T-helper 17 cell (primary cell): ENCODE measurements around the gene COPS7A. TPM values are rescaled to one million over a fixed set of nuclear protein-coding genes. Genes with fewer than 3 reads are reported as not detected.

Source experiments
- ATAC-seq: fragments of 150-1000 bp; cut with Tn5 transposase; 2 replicates; pipeline ENCODE4 v1.10.0; 2021; ENCODE audit warnings: mild to moderate bottlenecking, moderate library complexity
- DNase-seq, 3 donors: peaks; one replicate each; pipeline versions ENCODE4 v3.0.0 to v3.0.0-alpha.2; 2020 to 2021
- H3K9me3 ChIP-seq: one replicate; pipeline ENCODE4 v1.7.0; 2013; ENCODE audit warnings: low read length, mild to moderate bottlenecking; ENCODE audit not compliant: control insufficient read depth, poor library complexity, severe bottlenecking
- H3K27ac Mint-ChIP-seq: one replicate; pipeline ENCODE4 v1.8.0; 2022; ENCODE audit warnings: mild to moderate bottlenecking, moderate library complexity, mixed read lengths
- H3K27me3 Mint-ChIP-seq: one replicate; pipeline ENCODE4 v1.8.0; 2022; ENCODE audit warnings: mixed read lengths
- H3K36me3 Mint-ChIP-seq: one replicate; pipeline ENCODE4 v1.8.0; 2022; ENCODE audit warnings: low read depth, mixed read lengths
- H3K4me1 Mint-ChIP-seq: one replicate; pipeline ENCODE4 v1.8.0; 2022; ENCODE audit warnings: mild to moderate bottlenecking, mixed read lengths
- H3K4me3 Mint-ChIP-seq: one replicate; pipeline ENCODE4 v1.8.0; 2022; ENCODE audit warnings: mild to moderate bottlenecking, moderate library complexity, mixed read lengths
- total RNA-seq, 4 donors: library from RNA in 2 of 4; stranded (reverse) in 2 of 4; gene quantifications; one replicate each; pipeline ENCODE4 v1.2.3 and lab custom pipeline; 2022 to 2026

The COPS7A gene
- total RNA-seq, 2 donors from 2014 or later = 13.9 to 17.9 TPM

DNA sequence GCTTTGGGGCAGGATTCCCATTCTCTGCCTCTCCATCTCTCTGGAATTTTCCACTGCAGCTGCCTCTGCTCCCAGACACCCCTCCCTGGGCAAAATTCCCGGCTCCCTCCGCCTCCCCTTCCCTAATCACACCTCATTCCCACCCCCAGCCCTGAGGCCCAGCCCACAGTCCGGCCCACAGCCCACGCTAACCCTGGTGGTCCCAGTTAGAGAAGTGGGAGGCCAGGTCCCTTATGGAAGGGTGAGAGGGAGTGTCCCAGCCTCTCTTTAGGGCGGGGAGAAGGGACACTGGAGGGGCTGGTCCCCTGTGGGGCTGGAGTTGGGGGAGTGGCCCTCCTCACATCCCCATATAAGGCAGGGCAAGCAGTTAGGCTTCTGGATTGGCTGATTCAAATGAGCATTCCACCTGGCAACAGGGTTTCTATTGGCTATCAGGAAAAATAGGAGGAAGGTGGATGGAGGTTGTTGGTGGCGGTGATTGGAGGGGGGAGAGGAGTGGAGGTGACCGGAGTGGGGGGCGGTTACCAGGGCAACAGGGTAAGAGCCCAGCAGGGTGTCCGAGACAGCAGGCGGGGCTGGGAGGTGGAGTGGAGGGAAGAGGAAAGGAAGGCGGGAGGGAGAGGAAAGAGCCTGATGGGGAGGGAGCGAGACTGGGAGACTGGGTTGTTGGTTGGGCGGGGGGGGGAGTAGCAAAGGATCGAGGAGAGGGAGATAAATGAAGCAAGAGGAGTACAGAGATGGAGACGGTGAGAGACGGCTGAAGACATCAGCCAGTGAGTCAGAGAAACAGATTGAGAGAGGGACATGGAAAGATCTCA lies 40.4 kb downstream of the COPS7A start:
- H3K4me1 Mint-ChIP-seq = peaks cover 28% of the 10 kb centered on the region
- H3K9me3 ChIP-seq = no peaks in the 10 kb centered on the region
- H3K27me3 Mint-ChIP-seq = peaks cover 56% of the 10 kb centered on the region
- peak overlapping the region; percentile 11 for H3K27ac Mint-ChIP-seq
- DNase-seq (peak in 2 of 3 donors; percentile 31 to 47), ATAC-seq (peak; percentile 83)
- H3K4me3 Mint-ChIP-seq = peak overlapping the region; percentile 57
- H3K36me3 Mint-ChIP-seq = peaks cover 11% of the 10 kb centered on the region

GRCh38 chr12:6765048-6765633 lies 41.3 kb downstream of the COPS7A start:
- peak overlapping the region; percentile 93 for H3K4me3 Mint-ChIP-seq
- no peak for DNase-seq
- peaks cover 11% of the 10 kb centered on the region for H3K36me3 Mint-ChIP-seq
- ATAC-seq = no peak
- H3K27me3 Mint-ChIP-seq = peaks cover 52% of the 10 kb centered on the region
- no peaks in the 10 kb centered on the region for H3K9me3 ChIP-seq
- peak overlapping the region; percentile 60 for H3K27ac Mint-ChIP-seq
- H3K4me1 Mint-ChIP-seq = peaks cover 28% of the 10 kb centered on the region

GRCh38 chr12:6765634-6766581 lies 42.1 kb downstream of the COPS7A start, which contains the start of gene PTMS:
Gene PTMS, plus strand, starts transcription at chr12:6766363. Its CDS starts 343 bp downstream, at chr12:6766706.
- Mint-ChIP-seq H3K4me3 (peak within 1 kb of the TSS; percentile 95), H3K36me3 (peaks cover 11% of the 10 kb centered on the region), H3K4me1 (peaks cover 31% of the 10 kb centered on the region), H3K27ac (peak within 1 kb of the TSS; percentile 60), H3K27me3 (peaks cover 54% of the 10 kb centered on the region)
- ATAC-seq (peak; percentile 5), DNase-seq (peak in 1 of 3 donors; percentile 32)
- H3K9me3 ChIP-seq = no peaks in the 10 kb centered on the region

DNA sequence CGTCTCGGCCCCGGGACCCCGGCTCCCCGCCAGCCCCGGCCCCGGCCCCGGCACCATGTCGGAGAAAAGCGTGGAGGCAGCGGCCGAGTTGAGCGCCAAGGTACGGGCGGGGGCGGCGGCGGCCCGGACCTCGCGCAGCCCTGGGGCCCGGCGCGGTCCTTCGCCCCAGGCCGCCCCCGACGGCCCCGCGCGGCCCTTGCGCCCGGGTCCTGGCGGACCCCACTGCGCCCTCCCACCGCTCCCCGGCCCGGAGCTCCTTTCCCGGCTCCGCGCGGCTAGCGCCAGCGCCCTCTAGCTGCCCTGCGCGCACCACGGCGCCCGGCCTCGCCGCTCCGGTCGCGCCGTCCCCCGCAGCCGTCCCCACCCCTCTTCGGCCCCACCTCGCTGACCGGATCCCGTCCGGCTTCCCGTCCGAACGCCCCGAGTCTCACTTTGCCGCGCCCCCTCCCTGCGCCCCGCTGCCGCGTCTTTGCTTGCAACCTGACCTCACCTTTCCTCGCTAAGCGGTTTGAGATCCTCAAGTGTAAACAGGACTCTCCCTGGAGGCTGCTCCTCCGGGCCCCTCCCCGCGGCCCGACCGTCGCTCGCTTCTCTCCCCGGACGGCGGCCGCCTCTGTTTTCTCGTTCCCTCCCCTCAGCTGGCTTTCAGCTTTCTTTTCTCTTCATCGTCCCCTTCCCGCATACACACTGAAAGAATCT lies 43.0 kb downstream of the COPS7A start:
- Mint-ChIP-seq H3K4me3 (peak overlapping the region; percentile 95), H3K27ac (no peak overlapping the region), H3K4me1 (peaks cover 37% of the 10 kb centered on the region), H3K27me3 (peaks cover 62% of the 10 kb centered on the region), H3K36me3 (peaks cover 9% of the 10 kb centered on the region)
- DNase-seq = peak; percentile 42 to 56 (median 45)
- ATAC-seq = peak; percentile 76
- H3K9me3 ChIP-seq = no peaks in the 10 kb centered on the region

GRCh38 chr12:6767353-6768319 lies 43.8 kb downstream of the COPS7A start:
- no peaks in the 10 kb centered on the region for H3K9me3 ChIP-seq
- DNase-seq = no peak
- peaks cover 41% of the 10 kb centered on the region for H3K4me1 Mint-ChIP-seq
- H3K36me3 Mint-ChIP-seq = peaks cover 12% of the 10 kb centered on the region
- H3K27ac Mint-ChIP-seq = peak overlapping the region; percentile 72
- no peak for ATAC-seq
- H3K27me3 Mint-ChIP-seq = peaks cover 55% of the 10 kb centered on the region
- H3K4me3 Mint-ChIP-seq = peak overlapping the region; percentile 95

- H3K4me3 Mint-ChIP-seq = no peak overlapping the region
- H3K4me1 Mint-ChIP-seq = peaks cover 45% of the 10 kb centered on the region
- H3K9me3 ChIP-seq = no peaks in the 10 kb centered on the region
- peak overlapping the region; percentile 72 for H3K27ac Mint-ChIP-seq
- peaks cover 54% of the 10 kb centered on the region for H3K27me3 Mint-ChIP-seq
- H3K36me3 Mint-ChIP-seq = peaks cover 12% of the 10 kb centered on the region
- DNase-seq (no peak), ATAC-seq (no peak)
Measured at GRCh38 chr12:6768437-6768914, 44.6 kb downstream of the COPS7A start.

DNA sequence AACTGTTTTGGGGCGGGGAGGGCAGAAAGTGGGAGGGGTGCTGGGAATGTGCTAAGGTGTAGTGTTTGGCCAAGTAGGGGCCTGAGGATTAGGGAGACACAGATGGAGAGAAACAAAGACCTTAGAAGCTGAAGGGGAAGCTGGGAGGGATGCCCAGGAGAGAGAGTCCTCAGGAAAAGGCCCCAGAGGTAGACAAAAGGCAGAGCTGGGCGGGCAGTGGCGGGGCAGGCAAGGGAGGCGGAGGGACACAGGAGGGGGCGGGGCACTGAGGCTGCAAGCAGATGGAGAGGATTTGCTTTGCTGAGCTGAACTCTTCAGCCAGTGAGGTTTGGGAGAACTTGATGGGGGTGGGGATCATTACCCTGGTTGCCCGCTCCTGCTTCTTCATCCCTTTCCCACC lies 45.1 kb downstream of the COPS7A start:
- no peaks in the 10 kb centered on the region for H3K9me3 ChIP-seq
- Mint-ChIP-seq H3K27me3 (peaks cover 54% of the 10 kb centered on the region), H3K36me3 (peaks cover 12% of the 10 kb centered on the region), H3K4me1 (peaks cover 45% of the 10 kb centered on the region), H3K4me3 (no peak overlapping the region), H3K27ac (no peak overlapping the region)
- ATAC-seq = no peak
- DNase-seq = no peak

DNA sequence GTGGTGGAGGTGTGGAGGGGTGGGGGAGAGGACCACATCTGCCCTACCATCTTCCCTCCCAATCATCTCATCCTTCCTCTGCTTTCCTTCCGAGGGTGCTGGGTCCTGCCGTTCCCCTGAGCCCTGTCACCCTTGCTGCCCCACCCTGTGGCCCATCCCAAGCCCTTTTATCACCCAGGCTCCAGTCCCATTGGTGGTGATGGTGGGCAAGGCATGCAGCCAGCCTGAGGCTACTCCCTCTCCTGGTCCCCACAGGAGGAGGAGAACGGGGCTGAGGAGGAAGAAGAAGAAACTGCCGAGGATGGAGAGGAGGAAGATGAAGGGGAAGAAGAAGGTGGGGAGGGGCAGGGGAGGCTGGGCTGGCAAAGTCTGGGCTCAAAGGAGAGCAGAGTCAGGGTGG lies 45.8 kb downstream of the COPS7A start:
- no peak overlapping the region for H3K27ac Mint-ChIP-seq
- DNase-seq (no peak), ATAC-seq (no peak)

DNA sequence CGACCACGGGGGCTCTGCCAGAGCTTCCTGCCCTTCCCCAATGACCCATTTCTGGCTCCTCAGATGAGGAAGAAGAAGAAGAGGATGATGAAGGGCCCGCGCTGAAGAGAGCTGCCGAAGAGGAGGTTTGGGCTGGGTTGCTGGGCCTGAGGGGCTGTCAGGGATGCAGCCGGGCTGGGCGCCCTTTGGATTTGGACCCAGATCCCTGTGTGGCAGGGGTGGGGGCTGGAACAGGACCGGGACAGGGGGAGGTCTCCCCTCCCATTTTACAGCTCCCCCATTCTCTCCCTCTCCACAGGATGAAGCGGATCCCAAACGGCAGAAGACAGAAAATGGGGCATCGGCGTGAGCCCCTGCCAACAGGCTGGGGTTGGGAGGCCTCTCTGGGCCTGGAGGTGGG lies 46.2 kb downstream of the COPS7A start:
- DNase-seq (no peak), ATAC-seq (no peak)
- Mint-ChIP-seq H3K36me3 (peaks cover 15% of the 10 kb centered on the region), H3K4me3 (no peak overlapping the region), H3K27ac (no peak overlapping the region), H3K27me3 (peaks cover 54% of the 10 kb centered on the region), H3K4me1 (peaks cover 42% of the 10 kb centered on the region)
- H3K9me3 ChIP-seq = no peaks in the 10 kb centered on the region

More for the DNA sequence above, 45.8 kb downstream of the COPS7A start:
- Mint-ChIP-seq H3K36me3 (peaks cover 13% of the 10 kb centered on the region), H3K4me3 (peak overlapping the region; percentile 70), H3K4me1 (peaks cover 40% of the 10 kb centered on the region), H3K27me3 (peaks cover 54% of the 10 kb centered on the region)
- no peaks in the 10 kb centered on the region for H3K9me3 ChIP-seq

GRCh38 chr12:6770600-6770999 lies 46.8 kb downstream of the COPS7A start:
- H3K9me3 ChIP-seq = no peaks in the 10 kb centered on the region
- H3K36me3 Mint-ChIP-seq = peaks cover 13% of the 10 kb centered on the region
- no peak overlapping the region for H3K4me3 Mint-ChIP-seq
- peaks cover 54% of the 10 kb centered on the region for H3K27me3 Mint-ChIP-seq
- peak overlapping the region; percentile 57 for H3K27ac Mint-ChIP-seq
- ATAC-seq (no peak), DNase-seq (no peak)
- peaks cover 39% of the 10 kb centered on the region for H3K4me1 Mint-ChIP-seq

DNA sequence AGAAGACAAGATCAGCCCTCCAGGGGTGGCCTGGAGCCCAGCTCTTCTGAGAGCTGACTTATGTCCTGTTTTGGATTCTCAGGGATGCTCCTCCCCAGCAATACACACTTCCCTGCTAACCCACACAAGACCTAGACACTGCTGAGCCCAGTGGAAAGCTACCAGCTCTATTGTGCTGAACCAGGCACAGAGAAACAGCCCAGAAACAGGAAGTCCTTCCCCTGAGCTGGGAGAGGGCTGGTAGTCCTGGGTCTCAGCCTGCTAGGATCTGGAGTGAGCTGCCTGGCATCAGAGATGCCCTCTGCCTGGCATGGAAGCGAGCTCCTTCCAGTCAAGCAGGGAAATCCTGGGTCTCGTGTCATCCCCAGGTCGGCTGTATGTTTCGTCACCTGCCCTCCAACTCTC lies 47.2 kb downstream of the COPS7A start:
- H3K4me1 Mint-ChIP-seq = peaks cover 39% of the 10 kb centered on the region
- DNase-seq (no peak), ATAC-seq (no peak)
- no peak overlapping the region for H3K4me3 Mint-ChIP-seq
- H3K27me3 Mint-ChIP-seq = peaks cover 55% of the 10 kb centered on the region
- H3K36me3 Mint-ChIP-seq = peaks cover 14% of the 10 kb centered on the region
- no peaks in the 10 kb centered on the region for H3K9me3 ChIP-seq
- peak overlapping the region; percentile 57 for H3K27ac Mint-ChIP-seq
